Bone marrow (tissue), 2 donors: ENCODE results near the gene LRIG2.
A peak's percentile ranks its signal among the peaks of the same experiment; 100 is the strongest.
"Not testable (repeated sequence)": the region's sequence is repeated elsewhere in the genome, so short reads cannot be mapped to it uniquely, and the experiment has no call there.

Experiments
- DNase-seq, 2 donors: peaks; one replicate each; lab custom pipeline; 2025; lab: John Stamatoyannopoulos, UW

LRIG2 gene

GRCh38 chr1:113129529-113130185 lies 56.7 kb downstream of the LRIG2 start:
- DNase-seq = no peak

GRCh38 chr1:113133038-113133437 lies 60.0 kb downstream of the LRIG2 start:
- no peak for DNase-seq

- no peak for DNase-seq
Observed at GRCh38 chr1:113133759-113134158, 60.8 kb downstream of the LRIG2 start.

GRCh38 chr1:113135460-113135859 lies 62.5 kb downstream of the LRIG2 start:
- no peak for DNase-seq

- DNase-seq = no peak
Observed at GRCh38 chr1:113136476-113136875, 63.5 kb downstream of the LRIG2 start.

- no peak for DNase-seq
Observed at GRCh38 chr1:113137563-113137962, 64.6 kb downstream of the LRIG2 start.

GRCh38 chr1:113138778-113139177 lies 65.8 kb downstream of the LRIG2 start:
- DNase-seq = no peak

- DNase-seq = no peak
Observed at GRCh38 chr1:113140176-113140575, 67.2 kb downstream of the LRIG2 start.

GRCh38 chr1:113140588-113141446 lies 67.8 kb downstream of the LRIG2 start:
- peak in 1 of 2 donors; percentile 18 for DNase-seq

- DNase-seq = no peak
Observed at GRCh38 chr1:113141650-113142473, 68.9 kb downstream of the LRIG2 start.

- DNase-seq = no peak
Observed at GRCh38 chr1:113142791-113143190, 69.8 kb downstream of the LRIG2 start.

- peak in 1 of 2 donors; percentile 32 for DNase-seq
Observed at GRCh38 chr1:113146242-113147072, 73.5 kb downstream of the LRIG2 start.

GRCh38 chr1:113147073-113147625 lies 74.2 kb downstream of the LRIG2 start:
- DNase-seq = no peak

- DNase-seq = no peak
Observed at GRCh38 chr1:113147826-113148225, 74.8 kb downstream of the LRIG2 start.

- DNase-seq = not testable (repeated sequence)
Observed at GRCh38 chr1:113150494-113150893, 77.5 kb downstream of the LRIG2 start.

- DNase-seq = no peak
Observed at GRCh38 chr1:113153116-113153803, 80.3 kb downstream of the LRIG2 start.

GRCh38 chr1:113156368-113156767 lies 83.4 kb downstream of the LRIG2 start:
- no peak for DNase-seq

- not testable (repeated sequence) for DNase-seq
Observed at GRCh38 chr1:113158743-113159142, 85.7 kb downstream of the LRIG2 start.

- no peak for DNase-seq
Observed at GRCh38 chr1:113166473-113166872, 93.5 kb downstream of the LRIG2 start.

GRCh38 chr1:113168946-113169345 lies 95.9 kb downstream of the LRIG2 start:
- no peak for DNase-seq

- DNase-seq = no peak
Observed at GRCh38 chr1:113169591-113169990, 96.6 kb downstream of the LRIG2 start.
